T follicular helper cell (primary cell): ENCODE data around the gene DDR1.

Experiments used
- DNase-seq: peaks from one replicate; pipeline ENCODE4 v3.0.0-alpha.2; 2020; ENCODE audit warnings: low read depth

The DDR1 gene

DNA sequence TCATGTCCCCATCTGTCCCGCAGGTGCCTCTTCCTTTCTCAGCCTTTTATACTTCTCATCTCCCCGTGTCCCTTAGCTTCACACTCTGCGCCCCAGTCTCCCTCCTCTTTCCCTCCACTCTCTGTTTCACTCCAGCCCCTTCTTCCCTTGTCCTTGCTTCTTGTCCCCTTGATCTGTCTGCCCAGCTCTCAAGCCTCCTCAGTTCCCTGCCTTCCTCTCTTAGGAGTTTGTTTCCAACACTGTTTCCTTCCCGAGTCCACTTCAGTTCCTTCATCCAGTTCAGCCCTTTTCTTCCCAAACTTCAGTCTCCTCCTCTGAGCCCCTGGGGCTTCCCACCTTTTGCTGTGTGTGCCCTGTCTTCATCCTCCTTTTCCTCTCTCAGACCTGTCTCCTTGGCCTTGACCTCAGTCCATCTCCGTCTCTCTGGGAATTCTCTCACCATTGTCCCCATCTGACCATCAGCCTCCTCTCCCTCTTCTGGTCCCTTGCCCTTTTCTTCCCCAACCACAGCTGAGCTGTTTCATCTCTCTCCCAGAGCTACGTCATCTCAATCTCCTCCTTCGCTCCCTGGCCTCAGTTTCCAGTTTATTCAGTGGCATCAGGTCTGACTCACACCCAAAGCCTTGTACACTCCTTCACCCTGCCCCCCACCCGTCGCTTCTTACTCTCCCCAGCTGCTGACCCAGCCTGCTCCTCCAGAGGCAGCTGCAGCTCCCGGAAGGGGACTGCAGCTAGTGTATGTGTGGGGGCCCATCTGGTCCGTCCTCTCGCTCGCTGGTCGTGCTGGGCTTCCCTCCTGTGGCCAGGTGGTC lies 2.7 kb upstream of the DDR1 start:
- DNase-seq, result no peak

DNA sequence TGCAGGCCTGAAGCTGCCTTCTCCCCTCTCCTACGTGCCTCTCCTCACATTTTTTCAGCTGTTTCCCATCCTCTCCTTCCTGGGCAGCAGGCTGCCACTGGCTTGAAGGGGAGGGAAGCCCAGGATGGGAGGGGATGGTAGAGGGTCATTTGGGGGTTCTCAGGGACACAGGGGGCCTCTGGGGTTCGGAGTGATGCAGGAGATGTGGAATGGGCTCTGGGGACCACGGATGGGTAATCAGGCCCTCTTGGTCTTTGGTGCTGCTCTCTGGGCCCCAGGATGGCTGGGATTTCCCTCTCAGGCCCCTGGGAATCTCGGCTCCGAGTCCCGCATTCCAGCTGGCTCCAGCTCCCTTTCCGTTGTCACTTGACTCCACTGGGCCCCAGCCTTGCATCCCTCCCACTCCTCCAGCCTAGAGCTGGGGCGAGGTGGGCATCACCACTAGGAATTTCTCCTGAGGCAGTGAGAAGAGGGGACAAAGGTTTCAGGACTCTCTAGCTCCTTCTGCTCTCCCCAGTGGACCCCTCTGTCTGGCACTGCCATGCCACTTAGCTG lies 2.0 kb upstream of the DDR1 start:
- DNase-seq, result no peak

DNA sequence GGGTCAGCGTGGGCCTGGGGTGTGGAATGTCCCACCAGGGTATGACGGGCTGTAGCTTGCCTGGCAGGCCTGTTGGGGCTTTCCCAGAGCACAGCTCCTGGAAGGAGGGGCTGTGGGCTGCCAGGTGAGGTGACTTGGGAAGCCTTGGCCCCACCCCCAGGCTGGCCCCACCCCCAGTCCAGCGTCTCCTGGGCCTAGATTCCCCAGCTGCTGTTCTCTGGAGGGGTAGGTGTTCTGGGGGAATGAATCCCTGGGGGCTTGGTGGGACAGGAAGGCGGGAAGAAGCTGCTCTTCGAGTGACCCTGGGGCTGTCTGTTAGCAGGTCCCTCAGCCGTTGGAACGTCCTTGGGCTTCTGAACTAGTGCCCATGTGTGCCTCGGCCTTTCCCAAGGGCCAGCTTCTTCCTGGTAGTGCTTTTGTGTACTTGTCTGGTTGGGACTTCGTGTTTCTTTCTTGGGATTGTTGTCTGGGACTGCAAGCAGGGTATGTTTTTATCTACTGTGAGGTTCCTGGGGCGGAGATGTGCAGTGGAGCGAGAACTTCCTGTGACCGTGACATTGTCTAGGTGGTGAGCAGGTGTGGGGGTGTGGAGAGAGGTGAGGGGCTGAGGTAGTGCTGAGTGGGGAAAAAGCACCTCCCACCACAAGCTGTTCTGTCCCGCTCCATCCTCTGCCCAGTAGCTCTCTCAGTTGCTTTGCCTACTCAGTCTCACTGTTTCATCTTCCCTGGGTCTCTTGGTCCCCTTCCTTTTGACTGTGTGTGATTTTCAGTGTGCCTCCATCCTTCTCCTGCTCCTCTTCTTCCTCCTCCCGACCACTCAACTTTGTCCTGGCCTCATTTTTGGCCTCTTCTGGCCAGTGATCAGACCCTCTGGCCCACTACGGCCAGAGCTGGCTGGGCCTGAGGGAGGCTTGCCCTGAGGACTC lies 1.3 kb upstream of the DDR1 start:
- no peak for DNase-seq

DNA sequence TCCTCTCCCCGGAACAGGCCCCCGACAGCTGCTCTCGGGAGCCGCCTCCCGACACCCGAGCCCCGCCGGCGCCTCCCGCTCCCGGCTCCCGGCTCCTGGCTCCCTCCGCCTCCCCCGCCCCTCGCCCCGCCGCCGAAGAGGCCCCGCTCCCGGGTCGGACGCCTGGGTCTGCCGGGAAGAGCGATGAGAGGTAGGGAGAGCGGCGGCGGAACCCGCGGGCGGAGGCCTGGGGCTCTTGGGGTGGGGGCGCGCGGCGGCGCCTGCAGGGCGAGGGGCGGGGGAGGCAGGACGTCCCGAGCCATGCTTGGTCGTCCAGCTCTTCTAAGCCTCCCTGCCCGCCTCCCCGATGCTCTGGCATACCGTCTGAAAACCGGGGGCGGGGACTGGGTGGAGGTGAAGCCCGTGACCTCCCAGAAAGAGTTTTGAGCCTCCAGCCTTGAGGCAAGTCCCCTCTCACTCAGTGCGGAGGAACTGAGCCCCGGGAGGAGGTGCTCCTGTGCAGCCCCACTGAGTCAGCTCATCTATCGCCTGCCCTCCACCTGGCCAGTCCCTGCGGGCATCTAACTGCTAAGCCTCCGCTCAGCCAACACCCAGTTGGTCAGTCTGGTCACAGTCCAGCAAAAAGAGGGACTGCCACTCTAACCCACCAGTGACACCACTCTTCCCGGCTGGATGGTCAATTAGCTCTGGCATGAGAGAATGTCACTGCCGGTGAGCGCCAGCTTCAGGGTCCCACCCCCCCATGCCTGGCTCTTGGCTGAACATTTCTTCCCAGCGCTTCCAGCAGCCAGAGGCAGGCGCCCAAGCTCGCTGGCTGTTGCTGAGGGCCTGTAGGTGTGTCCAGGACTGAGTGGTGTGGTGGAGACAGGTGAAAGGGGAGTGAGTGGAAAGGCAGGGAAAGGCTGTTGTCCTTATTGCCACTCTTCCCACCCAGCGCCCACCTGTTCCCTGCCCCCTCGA lies 482 bp downstream of the DDR1 start:
- DNase-seq, result no peak

DNA sequence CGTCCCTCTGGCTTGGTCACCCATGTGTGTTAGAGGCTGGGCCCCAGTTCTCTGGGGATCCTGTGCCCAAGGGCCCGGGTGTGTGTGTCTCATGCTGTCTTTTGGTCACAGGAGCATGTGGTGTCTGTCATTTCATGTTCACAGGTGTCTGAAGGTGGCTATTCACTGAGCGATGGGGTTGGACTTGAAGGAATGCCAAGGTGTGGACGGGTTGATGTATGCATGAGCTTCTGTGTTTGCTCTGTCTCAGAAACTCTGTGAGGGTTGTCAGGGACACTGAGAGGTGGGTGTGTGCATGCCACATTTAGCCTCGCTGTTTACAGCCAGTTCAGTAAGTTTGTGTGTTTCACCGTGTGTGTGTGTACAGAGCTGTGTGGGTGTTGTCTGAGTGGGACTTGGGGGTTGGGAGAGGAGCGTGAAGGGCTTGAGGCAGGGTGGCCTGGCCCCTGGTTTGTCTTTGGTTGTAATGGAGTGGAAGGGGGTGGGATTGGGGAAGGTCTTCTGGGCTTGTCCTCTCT lies 1.2 kb downstream of the DDR1 start:
- DNase-seq, result no peak

DNA sequence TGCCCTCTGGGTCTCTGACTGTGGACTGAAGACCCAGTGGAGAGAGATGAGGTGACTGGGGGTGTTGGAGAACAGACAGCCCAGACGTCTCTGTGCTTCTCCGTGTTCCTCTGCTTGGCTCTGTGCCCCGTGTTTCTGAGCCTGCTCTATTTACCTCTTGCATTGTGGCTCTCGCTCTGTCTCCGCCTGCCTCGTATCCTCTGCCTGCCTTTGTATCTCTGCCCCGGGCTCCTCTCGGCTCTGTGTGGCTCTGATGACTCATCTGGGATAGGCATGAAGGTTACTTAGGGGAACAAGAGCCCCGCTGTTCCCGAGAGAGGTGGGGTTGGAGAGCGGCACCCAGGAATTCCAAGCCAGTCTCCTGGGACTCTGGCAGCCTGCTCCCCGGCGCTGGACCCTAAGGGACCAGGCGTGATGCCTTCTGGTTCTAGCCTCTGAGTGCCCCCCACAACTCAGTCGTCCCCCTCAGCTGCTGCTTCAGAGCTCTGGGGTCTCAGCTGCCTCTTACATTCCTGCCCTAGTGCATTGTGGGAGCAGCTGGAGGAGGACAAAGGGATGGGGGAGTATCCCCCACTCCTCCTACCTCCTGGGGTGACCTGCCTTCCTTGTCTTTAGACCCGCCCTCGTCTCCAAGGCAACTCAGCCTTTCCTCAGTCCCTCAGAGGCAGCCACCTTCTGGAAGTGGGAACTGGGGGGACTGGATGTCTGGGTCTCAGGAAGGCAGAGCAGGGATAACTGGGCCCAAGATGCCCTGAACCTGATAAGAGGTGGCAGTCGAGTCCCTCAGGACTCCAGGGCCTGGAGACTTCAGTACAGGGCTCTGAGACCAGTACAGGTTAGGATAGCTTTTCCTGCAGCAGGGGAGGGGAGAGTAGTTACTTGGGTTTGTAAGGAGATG lies 1.9 kb downstream of the DDR1 start:
- DNase-seq, result no peak

DNA sequence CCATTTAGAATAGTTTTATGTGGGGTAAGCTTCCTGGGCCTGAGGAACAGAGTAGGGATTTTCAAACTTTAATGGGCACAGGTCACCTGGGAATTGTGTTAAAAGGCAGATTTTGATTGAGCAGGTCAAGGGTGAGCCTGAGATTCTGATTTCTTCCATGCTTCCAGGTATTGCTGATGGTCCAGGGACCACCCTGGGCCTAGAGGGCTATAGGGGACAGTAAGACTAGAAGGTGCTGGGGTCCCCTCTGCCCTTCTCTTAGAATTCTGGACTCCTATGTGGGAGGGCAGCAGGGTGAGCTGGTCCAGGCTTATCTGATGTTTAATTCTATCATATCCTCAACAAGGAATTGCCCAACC lies 2.6 kb downstream of the DDR1 start:
- DNase-seq, result no peak

DNA sequence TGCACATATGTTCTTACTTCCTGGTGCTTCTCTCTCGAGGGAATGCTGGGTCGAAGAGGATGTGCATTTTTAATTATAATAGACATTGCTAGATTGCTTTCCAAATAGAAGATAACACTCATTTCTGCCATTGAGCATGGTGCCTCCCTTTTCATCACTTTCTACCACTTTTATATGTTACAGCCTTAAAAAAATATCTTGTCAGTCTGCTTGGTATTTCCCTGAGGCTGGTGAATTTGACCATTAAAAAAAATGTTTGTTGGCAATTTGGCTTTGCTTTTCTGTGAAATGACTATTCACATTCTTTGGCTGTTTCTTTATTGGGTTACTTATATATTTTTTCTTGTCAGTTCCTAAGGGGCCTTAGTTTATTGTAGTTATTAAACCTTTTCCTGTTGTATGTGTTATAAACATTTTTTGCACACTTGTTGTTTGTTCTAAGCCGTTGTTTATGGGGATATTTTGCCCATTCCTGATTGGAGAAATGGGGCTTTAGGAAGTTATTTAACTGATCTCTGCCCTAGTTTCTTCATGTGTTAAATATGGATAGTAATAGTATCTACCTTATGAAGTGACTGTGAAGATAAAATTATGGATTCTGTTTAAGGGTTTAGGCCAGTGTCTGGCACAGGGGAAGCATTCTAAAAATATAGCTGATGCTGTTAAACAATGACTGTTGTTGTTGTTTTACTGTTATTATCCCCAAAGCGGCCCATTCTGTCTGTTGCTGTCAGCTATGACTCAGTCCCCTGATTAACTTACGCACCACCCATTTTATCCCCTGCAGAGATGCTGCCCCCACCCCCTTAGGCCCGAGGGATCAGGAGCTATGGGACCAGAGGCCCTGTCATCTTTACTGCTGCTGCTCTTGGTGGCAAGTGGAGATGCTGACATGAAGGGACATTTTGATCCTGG lies 3.8 kb downstream of the DDR1 start:
- no peak for DNase-seq

DNA sequence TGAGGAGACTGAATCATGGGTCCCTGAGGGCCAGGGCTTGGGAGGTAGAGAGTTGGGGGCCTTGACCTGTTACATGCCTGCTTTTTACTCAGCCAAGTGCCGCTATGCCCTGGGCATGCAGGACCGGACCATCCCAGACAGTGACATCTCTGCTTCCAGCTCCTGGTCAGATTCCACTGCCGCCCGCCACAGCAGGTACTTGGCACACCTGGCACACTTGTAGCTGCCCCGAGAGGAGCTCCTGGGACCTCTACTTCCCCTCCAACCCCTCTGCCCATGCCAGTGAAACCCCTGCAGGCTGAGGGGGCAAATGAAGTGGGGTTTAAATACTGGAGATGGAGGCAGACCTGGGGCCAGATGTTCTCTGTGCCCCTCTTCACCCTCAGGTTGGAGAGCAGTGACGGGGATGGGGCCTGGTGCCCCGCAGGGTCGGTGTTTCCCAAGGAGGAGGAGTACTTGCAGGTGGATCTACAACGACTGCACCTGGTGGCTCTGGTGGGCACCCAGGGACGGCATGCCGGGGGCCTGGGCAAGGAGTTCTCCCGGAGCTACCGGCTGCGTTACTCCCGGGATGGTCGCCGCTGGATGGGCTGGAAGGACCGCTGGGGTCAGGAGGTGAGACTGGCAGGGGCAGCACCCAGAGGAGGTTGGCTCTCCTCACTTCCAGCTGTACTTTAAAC lies 4.6 kb downstream of the DDR1 start:
- no peak for DNase-seq

DNA sequence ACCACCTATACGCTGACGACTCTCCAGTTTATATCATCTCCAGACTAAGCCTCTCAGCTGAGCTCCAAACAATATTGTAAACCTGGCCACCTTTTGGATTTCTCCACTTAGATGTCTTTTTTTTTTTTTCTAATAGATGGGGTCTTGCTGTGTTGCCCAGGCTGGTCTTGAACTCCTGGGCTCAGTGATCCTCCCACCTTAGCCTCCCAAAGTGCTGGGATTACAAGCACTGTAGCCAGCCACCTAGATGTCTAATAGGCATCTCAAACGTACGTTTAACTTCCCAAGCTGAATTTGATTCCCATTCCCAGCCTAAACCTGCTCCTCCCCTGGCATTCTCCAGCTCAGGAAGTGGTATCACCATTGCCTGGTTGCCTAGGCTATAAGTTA lies 5.2 kb downstream of the DDR1 start:
- DNase-seq, result no peak

DNA sequence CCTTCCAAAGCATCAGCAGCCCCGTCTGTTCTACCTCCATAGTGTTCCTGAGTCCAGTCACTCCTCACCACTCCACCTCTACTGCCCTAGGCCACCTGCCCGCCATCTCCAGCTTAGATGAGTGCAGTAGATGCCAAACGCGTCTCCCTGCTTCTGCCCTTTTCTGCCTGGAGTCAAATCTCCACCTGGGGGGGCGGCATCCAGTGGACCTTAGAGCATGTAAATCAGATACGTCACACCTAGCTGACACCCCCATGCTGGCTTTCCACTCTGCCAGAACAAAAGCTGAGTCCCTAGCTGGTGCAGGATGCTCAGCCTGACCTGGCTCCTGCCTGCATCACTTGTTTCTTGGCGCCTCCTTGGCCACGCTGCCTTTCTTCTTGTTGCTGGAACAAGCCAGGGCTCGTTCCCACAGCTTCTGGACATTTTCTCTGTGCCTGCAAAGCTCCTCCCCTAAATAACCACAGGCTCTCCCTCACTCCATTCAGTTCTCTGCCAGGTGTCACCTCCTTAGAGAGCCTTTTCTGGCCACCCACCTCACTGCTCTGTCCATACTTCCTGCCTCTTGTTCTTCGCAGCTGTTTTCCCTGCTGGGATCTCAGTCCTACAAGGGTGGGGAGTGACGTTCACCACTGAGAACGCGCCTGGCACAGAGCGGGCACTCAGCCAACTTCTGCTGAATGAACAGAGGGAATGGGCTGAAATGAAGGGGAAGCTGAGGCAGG lies 5.8 kb downstream of the DDR1 start:
- no peak for DNase-seq

DNA sequence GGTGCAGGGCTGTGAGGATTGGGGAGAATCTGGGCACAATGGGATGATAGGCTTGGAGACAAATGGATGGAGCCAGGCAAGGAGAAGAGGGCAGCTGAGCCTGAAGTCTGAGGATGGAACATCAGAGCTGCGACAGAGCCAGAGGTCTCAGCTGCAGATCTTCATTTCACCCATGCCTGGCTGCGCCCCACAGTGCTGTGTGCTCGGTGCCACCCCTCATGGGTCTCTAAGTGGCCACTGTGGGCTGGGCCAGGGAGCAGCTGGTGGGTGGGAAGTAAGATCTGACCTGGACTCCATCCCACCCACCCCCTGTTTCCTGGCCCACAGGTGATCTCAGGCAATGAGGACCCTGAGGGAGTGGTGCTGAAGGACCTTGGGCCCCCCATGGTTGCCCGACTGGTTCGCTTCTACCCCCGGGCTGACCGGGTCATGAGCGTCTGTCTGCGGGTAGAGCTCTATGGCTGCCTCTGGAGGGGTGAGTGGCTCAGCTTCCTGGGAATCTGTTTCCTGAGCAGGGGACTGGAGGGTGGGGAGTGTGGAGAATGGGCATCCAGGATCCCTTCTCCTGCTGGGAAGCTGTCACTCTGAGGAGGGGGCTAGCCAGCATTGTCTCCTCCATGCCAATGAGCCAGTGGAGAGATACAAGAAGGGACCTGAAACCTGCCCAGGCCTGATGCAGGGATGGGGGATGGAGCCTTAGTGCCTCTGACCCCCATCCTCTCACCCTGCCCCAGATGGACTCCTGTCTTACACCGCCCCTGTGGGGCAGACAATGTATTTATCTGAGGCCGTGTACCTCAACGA lies 6.5 kb downstream of the DDR1 start:
- DNase-seq, result no peak

DNA sequence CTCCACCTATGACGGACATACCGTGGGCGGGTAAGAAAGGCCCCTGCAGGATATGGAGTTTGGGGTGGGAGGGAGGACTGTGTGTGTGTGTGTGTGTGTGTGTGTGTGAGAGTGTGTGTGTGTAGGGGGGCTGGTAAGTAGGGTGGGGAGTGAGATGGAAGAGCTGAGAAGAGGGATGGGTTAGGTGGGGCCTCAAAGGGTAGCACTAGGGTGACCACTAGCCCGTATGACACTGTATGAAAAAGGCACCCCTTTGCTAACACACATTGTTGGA lies 7.1 kb downstream of the DDR1 start:
- no peak for DNase-seq

DNA sequence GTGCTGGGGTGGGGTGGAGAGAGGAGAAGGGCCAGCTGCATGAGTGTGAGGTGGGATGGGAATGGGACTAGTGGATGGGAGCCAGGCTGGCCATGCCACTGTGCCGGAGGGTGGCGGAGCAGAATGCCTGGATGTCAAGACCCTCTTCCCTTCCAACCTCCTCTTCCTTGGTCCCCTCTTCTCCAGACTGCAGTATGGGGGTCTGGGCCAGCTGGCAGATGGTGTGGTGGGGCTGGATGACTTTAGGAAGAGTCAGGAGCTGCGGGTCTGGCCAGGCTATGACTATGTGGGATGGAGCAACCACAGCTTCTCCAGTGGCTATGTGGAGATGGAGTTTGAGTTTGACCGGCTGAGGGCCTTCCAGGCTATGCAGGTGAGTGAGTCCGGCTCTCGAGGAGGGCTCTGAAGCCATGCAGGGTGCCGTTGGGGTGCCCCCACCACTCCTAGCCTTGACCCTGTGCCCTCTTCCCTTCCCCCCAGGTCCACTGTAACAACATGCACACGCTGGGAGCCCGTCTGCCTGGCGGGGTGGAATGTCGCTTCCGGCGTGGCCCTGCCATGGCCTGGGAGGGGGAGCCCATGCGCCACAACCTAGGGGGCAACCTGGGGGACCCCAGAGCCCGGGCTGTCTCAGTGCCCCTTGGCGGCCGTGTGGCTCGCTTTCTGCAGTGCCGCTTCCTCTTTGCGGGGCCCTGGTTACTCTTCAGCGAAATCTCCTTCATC lies 7.7 kb downstream of the DDR1 start:
- no peak for DNase-seq

DNA sequence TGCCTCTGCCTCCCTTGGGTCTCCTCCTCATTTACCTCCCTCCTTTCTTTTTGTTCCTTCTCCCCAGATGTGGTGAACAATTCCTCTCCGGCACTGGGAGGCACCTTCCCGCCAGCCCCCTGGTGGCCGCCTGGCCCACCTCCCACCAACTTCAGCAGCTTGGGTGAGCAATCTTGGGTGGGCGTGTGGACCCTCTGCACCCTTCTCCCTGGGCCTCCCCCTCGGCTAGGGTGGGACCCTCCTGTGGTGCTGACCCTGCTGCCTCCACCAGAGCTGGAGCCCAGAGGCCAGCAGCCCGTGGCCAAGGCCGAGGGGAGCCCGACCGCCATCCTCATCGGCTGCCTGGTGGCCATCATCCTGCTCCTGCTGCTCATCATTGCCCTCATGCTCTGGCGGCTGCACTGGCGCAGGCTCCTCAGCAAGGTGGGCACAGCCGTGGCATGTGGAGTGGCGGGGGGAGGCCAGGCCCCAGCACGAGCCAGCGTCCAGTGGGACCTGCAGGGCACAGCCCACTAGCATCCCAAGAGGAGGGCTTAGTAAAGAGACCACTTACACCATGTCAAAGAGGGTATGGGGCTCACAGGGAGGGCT lies 8.8 kb downstream of the DDR1 start:
- no peak for DNase-seq

DNA sequence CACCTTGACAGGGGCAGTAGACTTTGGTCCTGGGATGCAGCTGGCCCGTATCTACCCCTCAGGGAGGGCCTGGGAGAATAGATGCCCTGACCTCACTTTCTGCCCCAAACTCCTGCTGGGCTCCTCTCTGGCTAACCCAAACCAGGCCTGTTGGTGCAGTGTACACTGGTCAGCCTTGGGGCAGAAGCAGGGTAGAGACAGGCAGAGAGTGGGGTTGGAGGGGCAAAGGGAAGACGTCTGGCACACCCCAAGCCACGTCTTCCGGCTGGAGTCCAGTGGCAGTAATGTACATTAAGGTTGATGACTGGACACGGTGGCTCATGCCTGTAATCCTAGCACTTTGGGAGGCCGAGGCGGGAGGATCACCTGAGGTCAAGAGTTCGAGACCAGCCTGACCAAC lies 9.3 kb downstream of the DDR1 start:
- DNase-seq, result no peak
